Natural killer cell treated with Interleukin-12 subunit alpha and Interleukin-12 subunit beta and Interleukin-15 and Interleukin-18, amount 100 ng/mL, for 72 hours (primary cell): ENCODE data around the gene WHRN. TPM values are rescaled to one million over a fixed set of nuclear protein-coding genes. Genes with fewer than 3 reads are reported as not detected.
A peak's percentile ranks its signal among the peaks of the same experiment; 100 is the strongest.

Source experiments
- ATAC-seq, 2 donors: fragments of 150-1000 bp; cut with Tn5 transposase in 1 of 2; sonication (Bioruptor Pico), chemical (Tn5 transposase) in 1 of 2; 2 replicates each; pipeline ENCODE4 v1.10.0; 2021
- DNase-seq: peaks from one replicate; pipeline ENCODE4 v3.0.0; 2022; ENCODE audit warnings: low spot score
- H3K27ac Mint-ChIP-seq, 2 donors: 1 replicate in 1 of 2; 2 replicates in 1 of 2; pipeline ENCODE4 v1.8.0; 2022; ENCODE audit warnings: mixed read lengths in 2 of 2, mild to moderate bottlenecking in 1 of 2, moderate library complexity in 1 of 2
- H3K27me3 Mint-ChIP-seq, 2 donors: 1 replicate in 1 of 2; 2 replicates in 1 of 2; pipeline ENCODE4 v1.8.0; 2022; ENCODE audit warnings: mixed read lengths in 2 of 2
- H3K36me3 Mint-ChIP-seq: one replicate; pipeline ENCODE4 v1.8.0; 2022; ENCODE audit warnings: mixed read lengths
- H3K4me1 Mint-ChIP-seq, 2 donors: 1 replicate in 1 of 2; 2 replicates in 1 of 2; pipeline ENCODE4 v1.8.0; 2022; ENCODE audit warnings: low read depth in 2 of 2, mixed read lengths in 2 of 2, mild to moderate bottlenecking in 1 of 2
- H3K4me3 Mint-ChIP-seq: one replicate; pipeline ENCODE4 v1.8.0; 2022; ENCODE audit warnings: mixed read lengths
- H3K9me3 Mint-ChIP-seq: 2 replicates; pipeline ENCODE4 v1.8.0; 2022; ENCODE audit warnings: mixed read lengths
- total RNA-seq, 2 donors: library from RNA; stranded (reverse); gene quantifications; one replicate each; pipeline ENCODE4 v1.2.3, GENCODE V29; 2022

Gene WHRN
- 1 to 10 TPM; 1.1 to 2.4 TPM for total RNA-seq

DNA sequence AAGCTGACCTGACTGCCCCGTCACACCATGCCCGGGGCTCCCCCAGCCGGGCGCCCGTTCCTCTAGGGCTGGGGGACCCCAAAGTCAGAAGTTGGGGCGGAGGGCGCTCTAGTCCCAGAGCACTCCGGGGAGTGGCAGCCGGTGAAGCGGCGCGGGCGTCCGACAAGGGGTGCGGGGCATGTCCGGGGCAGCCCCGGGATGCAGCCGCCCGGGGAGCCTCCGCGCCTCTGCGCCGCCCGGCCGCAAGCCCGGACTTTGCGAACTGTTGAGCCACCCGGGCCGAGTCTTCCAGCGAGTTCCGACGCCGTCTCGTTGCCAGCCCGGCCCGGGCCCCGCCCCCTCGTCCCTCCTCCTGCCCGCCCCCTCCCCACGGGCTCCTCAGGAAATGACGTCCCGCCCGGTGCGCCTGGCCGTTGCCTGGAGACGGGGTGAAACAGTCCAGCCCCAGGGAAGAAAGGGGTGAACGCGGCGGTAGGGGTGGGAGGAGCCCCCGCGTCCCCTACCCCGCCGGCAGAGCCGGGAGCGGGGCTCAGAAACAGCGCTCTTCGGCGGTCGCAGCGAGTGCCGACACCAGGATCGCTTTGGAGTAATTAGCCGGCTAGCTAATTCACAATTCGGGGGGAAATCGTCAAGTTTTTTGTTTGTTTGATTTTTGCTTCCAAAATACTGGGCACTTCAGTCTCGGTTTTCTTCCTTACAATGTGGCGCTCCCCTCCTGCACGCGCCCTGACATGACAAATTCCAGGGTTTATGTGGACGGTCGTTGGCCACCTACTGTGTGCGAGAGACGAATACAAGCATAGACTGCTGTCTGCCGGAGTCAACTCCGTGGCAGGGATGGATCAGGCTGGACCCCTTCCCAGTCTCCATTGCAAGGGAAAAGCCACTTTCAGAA lies at the start of gene WHRN:
WHRN (minus strand) TSS at position 287 of the 895 bp plus-strand sequence. CDS start 672 bp downstream, outside the sequence.
- Mint-ChIP-seq H3K9me3 (no peaks in the 10 kb centered on the region), H3K27me3 (peaks cover 29 to 41% of the 10 kb centered on the region in 2 donors), H3K4me1 (peaks cover 6 to 11% of the 10 kb centered on the region in 2 donors), H3K36me3 (no peaks in the 10 kb centered on the region), H3K27ac (peak within 1 kb of the TSS in 1 of 2 donors; percentile 33), H3K4me3 (peak within 1 kb of the TSS; percentile 81)
- ATAC-seq (peak; percentile 94 to 96), DNase-seq (peak; percentile 93)

DNA sequence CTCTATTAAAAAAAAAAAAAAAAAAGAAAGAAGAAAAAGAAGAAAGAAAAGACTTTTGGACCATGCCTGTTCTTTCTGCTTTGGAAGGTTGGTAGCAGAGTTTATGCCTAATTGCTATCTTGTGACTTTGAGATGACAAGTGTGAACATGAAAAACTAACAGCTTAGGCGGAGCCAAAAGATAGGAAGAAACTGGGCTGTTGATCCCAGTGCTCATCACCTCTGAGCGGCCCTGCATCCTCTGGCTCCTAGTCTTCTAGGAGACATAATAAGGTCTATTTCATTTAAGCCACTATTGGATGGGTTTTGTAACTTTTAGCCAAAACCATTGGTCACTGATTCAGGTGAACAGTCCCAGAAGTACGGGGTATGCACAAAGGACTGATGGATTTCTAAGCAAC lies 47.9 kb upstream of the WHRN start:
- no peaks in the 10 kb centered on the region for H3K4me1 Mint-ChIP-seq
- H3K27ac Mint-ChIP-seq = no peak overlapping the region
- no peak for DNase-seq
- H3K27me3 Mint-ChIP-seq = peaks cover 16 to 28% of the 10 kb centered on the region in 2 donors
- H3K36me3 Mint-ChIP-seq = no peaks in the 10 kb centered on the region
- no peaks in the 10 kb centered on the region for H3K9me3 Mint-ChIP-seq
- H3K4me3 Mint-ChIP-seq = no peak overlapping the region
- no peak for ATAC-seq

DNA sequence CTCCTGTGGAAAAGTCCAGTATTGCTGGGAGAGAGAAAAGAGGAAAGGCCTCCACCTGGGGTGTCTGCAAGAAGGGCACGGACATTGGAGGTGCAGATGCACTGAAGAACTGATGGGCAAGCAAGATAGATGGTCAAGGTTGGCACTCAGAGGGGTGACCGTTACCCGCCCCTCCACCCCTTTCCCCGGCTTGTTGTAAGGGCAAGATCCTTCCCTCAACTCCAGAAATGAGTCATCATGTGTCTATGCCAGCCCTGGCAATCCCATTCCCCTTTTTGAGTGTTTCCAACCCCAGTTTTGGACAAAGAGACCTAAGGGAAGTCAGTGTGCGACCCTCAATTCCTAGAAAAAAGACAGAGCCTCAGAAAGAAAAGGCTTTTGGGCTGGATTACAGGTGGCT lies 47.4 kb upstream of the WHRN start:
- Mint-ChIP-seq H3K27ac (no peak overlapping the region), H3K4me1 (no peaks in the 10 kb centered on the region), H3K27me3 (peaks cover 17 to 28% of the 10 kb centered on the region in 2 donors), H3K9me3 (no peaks in the 10 kb centered on the region), H3K4me3 (no peak overlapping the region), H3K36me3 (no peaks in the 10 kb centered on the region)
- DNase-seq = no peak
- no peak for ATAC-seq

DNA sequence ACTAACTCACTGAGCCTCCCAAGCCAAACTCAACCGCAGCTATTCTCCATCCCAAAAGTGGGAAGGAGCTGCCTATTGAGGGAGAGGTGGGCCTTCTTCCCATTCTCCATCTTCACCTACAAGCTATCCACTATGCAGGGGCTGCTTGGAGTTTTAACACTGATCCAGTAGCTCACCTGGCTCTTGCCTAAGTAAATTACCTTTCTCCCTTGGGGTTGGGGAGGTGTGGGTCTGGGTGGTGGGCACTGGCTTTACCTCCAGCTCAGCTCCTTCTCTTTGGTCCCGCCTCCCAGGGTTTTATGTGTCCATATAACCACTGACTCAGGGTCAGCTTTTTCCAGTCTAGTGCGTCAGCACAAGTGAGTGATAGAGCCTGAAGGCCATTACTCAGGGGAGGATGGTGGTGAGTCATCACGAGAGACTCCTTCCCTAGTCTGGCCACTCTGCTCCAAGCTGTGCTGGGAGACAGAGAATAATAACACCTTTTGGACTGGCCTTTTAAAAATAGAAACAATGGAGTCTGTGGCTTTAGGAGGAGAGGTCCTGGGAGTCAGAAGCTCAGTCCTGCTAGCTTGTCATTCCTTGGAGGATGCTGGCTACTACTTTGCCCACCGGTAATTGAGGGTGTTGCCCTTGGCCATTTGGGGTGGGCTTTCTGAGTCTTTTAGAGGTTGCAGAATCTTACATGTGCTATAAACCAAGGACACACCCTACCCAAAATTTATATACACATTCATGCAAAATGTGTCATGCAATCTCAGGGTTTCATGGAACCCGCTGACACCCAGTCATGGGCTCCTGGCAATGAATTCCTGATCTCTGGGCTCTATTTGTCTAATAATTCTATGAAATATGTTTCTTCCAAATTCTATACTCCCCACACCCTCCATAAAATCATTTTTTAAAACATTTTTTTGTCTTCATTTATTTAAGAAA lies 46.7 kb upstream of the WHRN start:
- no peak overlapping the region for H3K4me3 Mint-ChIP-seq
- no peaks in the 10 kb centered on the region for H3K4me1 Mint-ChIP-seq
- H3K27ac Mint-ChIP-seq = no peak overlapping the region
- no peak for DNase-seq
- no peak for ATAC-seq
- peaks cover 22 to 34% of the 10 kb centered on the region in 2 donors for H3K27me3 Mint-ChIP-seq
- no peaks in the 10 kb centered on the region for H3K9me3 Mint-ChIP-seq
- no peaks in the 10 kb centered on the region for H3K36me3 Mint-ChIP-seq

DNA sequence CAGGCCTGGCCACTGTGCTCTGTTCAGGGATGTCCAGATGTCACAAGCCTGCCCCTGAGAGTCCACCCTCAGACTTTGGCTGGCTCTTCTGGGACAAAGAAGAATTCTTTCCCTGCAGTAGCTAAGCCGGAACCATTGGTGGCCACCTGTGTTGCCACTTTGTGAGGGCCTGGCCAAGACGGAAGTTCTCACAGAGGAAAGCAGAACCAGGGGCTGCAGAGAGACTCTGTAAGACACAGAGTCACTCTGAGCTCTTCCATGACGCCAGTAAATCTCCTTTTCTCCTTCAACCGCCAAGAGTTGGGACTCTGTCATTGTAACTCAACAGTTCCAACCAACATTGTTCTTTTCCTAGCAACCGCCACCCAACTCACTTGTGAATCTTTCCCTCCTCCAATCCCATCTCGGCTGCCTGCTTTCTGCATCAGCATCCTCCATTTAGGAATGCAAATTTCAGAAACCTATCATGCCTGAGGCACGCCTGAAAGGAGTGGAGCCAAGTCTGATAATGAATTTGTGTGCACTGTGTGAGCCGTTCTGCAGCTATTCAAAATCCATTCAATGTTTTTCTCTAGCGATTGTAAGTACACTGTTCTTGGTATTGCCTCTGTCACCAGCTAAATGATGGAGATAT lies 44.5 kb upstream of the WHRN start:
- no peak overlapping the region for H3K4me3 Mint-ChIP-seq

DNA sequence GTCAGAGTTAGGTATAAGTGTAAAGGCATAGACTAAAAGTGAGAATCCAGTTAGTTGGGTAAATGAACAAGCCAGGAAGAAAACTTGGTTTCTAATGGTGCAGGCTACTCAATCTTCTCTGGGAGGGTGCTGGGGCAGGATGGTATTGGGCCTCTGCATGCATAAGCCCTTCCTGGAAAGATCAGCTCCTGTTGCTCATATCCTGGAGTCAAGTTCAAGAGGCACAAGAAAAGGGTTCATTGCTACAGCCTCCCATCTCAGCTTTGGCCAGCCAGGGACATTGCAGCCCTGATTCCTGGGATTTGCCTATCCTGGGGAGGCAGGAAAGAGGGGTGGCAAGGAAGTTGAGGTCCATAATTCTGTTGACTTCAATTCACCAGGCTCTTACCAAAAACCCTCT lies 41.6 kb upstream of the WHRN start:
- Mint-ChIP-seq H3K4me1 (no peaks in the 10 kb centered on the region), H3K9me3 (no peaks in the 10 kb centered on the region), H3K4me3 (no peak overlapping the region), H3K27me3 (peaks cover 24 to 29% of the 10 kb centered on the region in 2 donors), H3K36me3 (no peaks in the 10 kb centered on the region), H3K27ac (no peak overlapping the region)
- DNase-seq = no peak
- ATAC-seq = no peak

More for the DNA sequence above, 44.5 kb upstream of the WHRN start:
- Mint-ChIP-seq H3K36me3 (no peaks in the 10 kb centered on the region), H3K9me3 (no peaks in the 10 kb centered on the region), H3K4me1 (no peaks in the 10 kb centered on the region), H3K27ac (no peak overlapping the region), H3K27me3 (peaks cover 26 to 29% of the 10 kb centered on the region in 2 donors)
- DNase-seq = no peak
- ATAC-seq = no peak

DNA sequence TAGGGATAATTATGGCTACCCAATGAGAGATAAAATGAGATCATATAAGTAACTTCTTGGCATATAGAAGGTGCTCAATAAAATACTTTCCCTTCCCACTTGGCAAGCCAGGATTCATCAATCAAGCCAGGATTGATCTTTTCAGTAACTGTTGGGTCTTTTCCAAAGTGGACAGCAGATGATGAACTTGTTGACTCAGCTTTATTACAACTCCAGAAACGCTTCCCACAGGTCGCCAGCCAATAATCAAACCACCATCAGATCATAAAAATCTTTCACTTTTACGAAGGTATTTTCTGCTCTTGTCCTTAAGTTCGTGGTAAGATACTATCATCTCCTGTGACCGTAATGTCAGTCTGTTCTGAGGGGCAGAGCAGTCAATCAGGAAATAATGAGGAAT lies 39.8 kb upstream of the WHRN start:
- ATAC-seq (no peak), DNase-seq (no peak)

DNA sequence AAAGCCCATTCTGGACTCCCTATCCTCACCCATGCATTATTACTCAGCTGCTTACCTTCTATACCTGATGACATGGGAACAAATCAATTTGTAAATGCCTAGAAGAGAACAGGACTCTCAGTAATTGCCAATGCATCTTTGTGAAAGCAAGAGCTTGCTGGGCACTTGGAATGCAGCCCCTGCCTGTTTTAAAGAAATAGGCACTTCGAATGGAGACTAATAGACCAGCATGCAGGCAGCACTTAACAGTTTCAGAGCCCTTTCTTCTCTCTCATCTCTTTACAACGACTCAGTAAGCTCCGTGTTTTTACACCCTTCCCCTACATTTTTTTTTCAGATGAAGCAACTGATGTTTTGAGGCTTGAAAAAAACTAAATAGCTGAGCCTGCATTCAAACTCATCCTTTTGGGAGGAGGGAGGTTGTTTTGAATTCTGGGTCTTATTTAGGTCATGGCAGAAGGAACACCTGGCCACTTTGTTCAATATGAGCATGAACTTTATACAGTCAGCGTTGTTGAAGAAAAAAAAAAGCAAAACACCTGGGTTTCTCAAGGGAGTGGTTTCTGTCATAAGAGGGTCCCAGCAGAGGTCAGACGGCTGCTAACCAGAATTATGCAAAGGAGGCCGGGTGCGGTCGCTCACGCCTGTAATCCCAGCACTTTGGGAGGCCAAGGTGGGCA lies 34.6 kb upstream of the WHRN start:
- no peak for ATAC-seq

More for the DNA sequence above, 39.8 kb upstream of the WHRN start:
- H3K27me3 Mint-ChIP-seq = peaks cover 22 to 23% of the 10 kb centered on the region in 2 donors
- no peak overlapping the region for H3K4me3 Mint-ChIP-seq
- no peak overlapping the region for H3K27ac Mint-ChIP-seq
- no peaks in the 10 kb centered on the region for H3K9me3 Mint-ChIP-seq
- H3K4me1 Mint-ChIP-seq = no peaks in the 10 kb centered on the region
- no peaks in the 10 kb centered on the region for H3K36me3 Mint-ChIP-seq

DNA sequence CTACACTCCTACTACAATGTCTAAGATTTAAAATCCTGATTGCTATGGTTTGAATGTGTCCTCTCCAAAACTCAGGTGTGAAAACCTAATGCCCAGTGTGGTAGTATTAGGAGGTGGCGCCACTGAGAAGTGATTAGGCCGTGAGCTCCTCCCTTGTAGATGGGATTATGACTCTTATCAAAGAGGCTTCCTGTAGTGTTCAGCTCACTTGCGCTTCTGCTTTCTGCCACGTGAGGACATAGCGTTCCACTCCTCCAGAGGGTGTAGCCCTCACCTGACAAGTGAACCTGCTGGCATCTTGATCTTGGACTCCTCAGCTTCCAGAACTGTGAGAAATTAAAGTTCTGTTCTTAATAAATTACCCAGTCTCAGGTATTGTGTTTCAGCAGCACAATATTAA lies 33.0 kb upstream of the WHRN start:
- ATAC-seq (no peak), DNase-seq (no peak)
- Mint-ChIP-seq H3K36me3 (no peaks in the 10 kb centered on the region), H3K27ac (no peak overlapping the region), H3K4me3 (no peak overlapping the region), H3K9me3 (no peaks in the 10 kb centered on the region), H3K4me1 (no peaks in the 10 kb centered on the region), H3K27me3 (peaks cover 8 to 13% of the 10 kb centered on the region in 2 donors)

More for the DNA sequence above, 34.6 kb upstream of the WHRN start:
- Mint-ChIP-seq H3K9me3 (no peaks in the 10 kb centered on the region), H3K27ac (no peak overlapping the region), H3K4me1 (no peaks in the 10 kb centered on the region), H3K27me3 (peaks cover 6 to 8% of the 10 kb centered on the region in 2 donors), H3K4me3 (no peak overlapping the region), H3K36me3 (no peaks in the 10 kb centered on the region)
- no peak for DNase-seq

DNA sequence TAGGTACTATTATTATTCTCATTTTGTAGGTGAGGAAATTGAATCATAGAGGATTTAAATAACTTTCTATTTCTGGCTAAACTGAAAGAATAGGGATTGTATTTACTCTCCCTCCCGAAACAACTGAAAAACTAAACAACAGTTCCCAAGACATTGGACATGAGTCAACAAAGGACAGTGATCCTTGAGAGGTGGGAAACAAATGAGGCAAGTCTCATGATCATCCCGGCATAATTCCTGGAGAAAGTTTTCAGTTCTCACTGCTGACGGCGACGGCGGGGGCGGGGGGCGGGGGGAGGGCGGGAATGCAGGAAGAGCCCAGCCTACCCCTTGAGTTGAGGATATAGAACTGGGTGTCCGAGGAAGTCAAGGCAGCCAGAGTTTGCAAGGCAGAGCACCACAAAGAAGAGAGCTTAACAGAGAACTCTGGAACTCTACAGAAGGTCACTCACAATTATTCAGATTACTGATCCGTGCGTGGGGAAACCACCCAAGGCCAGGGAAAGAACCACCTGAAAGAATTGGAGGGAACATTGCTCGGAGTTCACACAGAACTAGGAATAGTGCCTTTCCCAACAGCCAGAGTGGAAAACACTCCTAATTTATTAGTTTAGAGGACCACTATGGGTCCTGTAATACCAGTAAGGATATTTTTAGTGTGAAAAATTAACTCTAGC lies 27.4 kb upstream of the WHRN start:
- ATAC-seq = no peak
- Mint-ChIP-seq H3K27me3 (peaks cover 13 to 22% of the 10 kb centered on the region in 2 donors), H3K9me3 (no peaks in the 10 kb centered on the region), H3K36me3 (no peaks in the 10 kb centered on the region), H3K4me1 (no peaks in the 10 kb centered on the region), H3K4me3 (no peak overlapping the region), H3K27ac (no peak overlapping the region)
- DNase-seq = no peak

DNA sequence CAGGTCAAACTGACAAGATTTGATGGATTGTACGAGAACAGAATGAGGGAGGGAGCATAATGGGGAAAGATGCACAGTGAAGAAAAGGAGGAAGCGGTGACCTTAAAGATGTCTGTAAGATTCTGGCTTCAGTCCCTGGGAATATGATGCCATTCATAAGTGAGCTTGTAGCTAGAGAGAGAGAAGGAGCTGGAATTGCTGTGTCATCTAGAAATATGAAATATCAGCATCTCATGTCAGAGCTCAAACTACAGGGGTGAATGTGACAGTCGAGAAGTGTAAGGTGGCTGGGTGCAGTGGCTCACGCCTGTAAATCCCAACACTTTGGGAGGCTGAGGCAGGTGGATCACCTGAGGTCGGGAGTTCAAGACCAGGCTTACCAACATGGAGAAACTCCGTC lies 24.0 kb upstream of the WHRN start:
- no peaks in the 10 kb centered on the region for H3K4me1 Mint-ChIP-seq
- ATAC-seq (no peak), DNase-seq (no peak)
- no peak overlapping the region for H3K27ac Mint-ChIP-seq
- peaks cover 14 to 43% of the 10 kb centered on the region in 2 donors for H3K27me3 Mint-ChIP-seq
- H3K36me3 Mint-ChIP-seq = no peaks in the 10 kb centered on the region
- no peaks in the 10 kb centered on the region for H3K9me3 Mint-ChIP-seq
- H3K4me3 Mint-ChIP-seq = no peak overlapping the region

DNA sequence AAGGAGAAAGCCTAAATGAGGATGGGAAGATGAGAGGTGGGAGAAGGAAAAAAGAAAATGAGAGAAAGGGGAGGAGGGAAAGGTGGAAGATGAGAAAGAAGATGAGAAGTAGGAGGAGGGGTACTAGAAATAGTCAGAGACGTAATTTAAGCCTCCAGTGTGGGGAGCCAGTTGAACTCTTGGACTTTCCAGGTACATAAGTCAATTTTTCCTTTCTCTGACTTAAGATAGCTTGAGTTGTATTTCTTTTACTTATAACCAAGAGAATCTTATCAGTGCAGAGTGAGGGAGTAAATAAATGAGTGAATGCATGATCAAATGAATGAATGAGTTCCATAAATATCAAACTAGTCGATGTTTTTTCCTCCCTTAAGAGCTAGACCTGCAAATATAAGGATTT lies 21.5 kb upstream of the WHRN start:
- Mint-ChIP-seq H3K27me3 (peaks cover 14 to 45% of the 10 kb centered on the region in 2 donors), H3K36me3 (no peaks in the 10 kb centered on the region), H3K4me3 (no peak overlapping the region), H3K4me1 (no peaks in the 10 kb centered on the region), H3K9me3 (no peaks in the 10 kb centered on the region), H3K27ac (no peak overlapping the region)
- DNase-seq (no peak), ATAC-seq (no peak)
